ENCODE measurements around the gene PGA3. TPM values are rescaled to one million over a fixed set of nuclear protein-coding genes. Genes with fewer than 3 reads are reported as not detected.
"Not testable (repeated sequence)": the region's sequence is repeated elsewhere in the genome, so short reads cannot be mapped to it uniquely, and the experiment has no call there.

Gene PGA3
- total and polyA plus RNA-seq, 10 donors: 0.33 to 2.6 (median 0.61) TPM; not detected in 3

GRCh38 chr11:61195719-61196118 is 7.6 kb upstream of the PGA3 start:
- WGBS, 5 donors: 83 to 89% (median 85%) methylated on average over 7 of the region's 7 CpGs
- no peak overlapping the region for H3K27ac ChIP-seq
- DNase-seq: no peak
- H3K27me3 ChIP-seq (replicated peaks in 1 of 7): peaks cover 0 to 12% (median 0%) of the 10 kb centered on the region in 7 donors
- intact Hi-C loops (cut with DNase I; ENCODE audit: low total_unique reads): no loop called here
- H3K36me3 ChIP-seq: no peaks in the 10 kb centered on the region
- H3K9me3 ChIP-seq: peaks cover 0 to 10% (median 2%) of the 10 kb centered on the region in 8 donors
- no peak for TF ChIP-seq POLR2AphosphoS5 (IDR thresholded peaks at IDR 0.05)
- TF ChIP-seq CTCF (IDR thresholded peaks at IDR 0.05 in 8 of 11, conservative IDR thresholded peaks at IDR 0.05 in 3 of 11): no peak
- no peak for TF ChIP-seq POLR2A (IDR thresholded peaks at IDR 0.05)
- no peak overlapping the region for H3K4me3 ChIP-seq
- no peaks in the 10 kb centered on the region for H3K4me1 ChIP-seq

- Histone ChIP-seq H3K4me3 (no peak overlapping the region), H3K9me3 (peaks cover 0 to 10% (median 2%) of the 10 kb centered on the region in 8 donors), H3K4me1 (peaks cover 0 to 5% (median 0%) of the 10 kb centered on the region in 6 donors), H3K27ac (no peak overlapping the region), H3K36me3 (no peaks in the 10 kb centered on the region), H3K27me3 (replicated peaks in 1 of 7) (peaks cover 0 to 12% (median 0%) of the 10 kb centered on the region in 7 donors)
- no peak for TF ChIP-seq CTCF (IDR thresholded peaks at IDR 0.05 in 8 of 11, conservative IDR thresholded peaks at IDR 0.05 in 3 of 11)
- TF ChIP-seq POLR2AphosphoS5 (IDR thresholded peaks at IDR 0.05): no peak
- no peak for TF ChIP-seq POLR2A (IDR thresholded peaks at IDR 0.05)
- WGBS, 5 donors: 79 to 89% (median 85%) methylated on average over 5 to 6 of the region's 6 CpGs
- intact Hi-C loops (cut with DNase I; ENCODE audit: low total_unique reads): no loop called here
- DNase-seq: no peak
These were observed 5.0 kb upstream of the PGA3 start for GRCh38 chr11:61198361-61198760.

GRCh38 chr11:61198948-61199523 is 4.3 kb upstream of the PGA3 start:
- Histone ChIP-seq H3K4me3 (no peak overlapping the region), H3K36me3 (no peaks in the 10 kb centered on the region), H3K4me1 (peaks cover 0 to 7% (median 0%) of the 10 kb centered on the region in 6 donors), H3K27me3 (replicated peaks in 1 of 7) (peaks cover 0 to 7% (median 0%) of the 10 kb centered on the region in 7 donors), H3K9me3 (peaks cover 0 to 10% (median 2%) of the 10 kb centered on the region in 8 donors), H3K27ac (no peak overlapping the region)
- DNase-seq: no peak
- intact Hi-C loops (cut with DNase I; ENCODE audit: low total_unique reads): no loop called here
- TF ChIP-seq CTCF (IDR thresholded peaks at IDR 0.05 in 8 of 11, conservative IDR thresholded peaks at IDR 0.05 in 3 of 11): no peak
- no peak for TF ChIP-seq POLR2A (IDR thresholded peaks at IDR 0.05)
- TF ChIP-seq POLR2AphosphoS5 (IDR thresholded peaks at IDR 0.05): no peak
- 80 to 88% (median 87%) methylated on average over 4 of the region's 4 CpGs for WGBS, 5 donors

- WGBS, 5 donors: 92 to 96% (median 93%) methylated on average over 14 of the region's 14 CpGs
- no peaks in the 10 kb centered on the region for H3K27me3 ChIP-seq (replicated peaks in 1 of 7)
These were observed 1.8 kb upstream of the PGA3 start for GRCh38 chr11:61201476-61201875.

GRCh38 chr11:61203873-61204272 is 558 bp downstream of the PGA3 start:
- H3K9me3 ChIP-seq; H3K4me3 ChIP-seq; DNase-seq; H3K27me3 ChIP-seq (replicated peaks in 1 of 7); H3K27ac ChIP-seq; H3K36me3 ChIP-seq; intact Hi-C loops (cut with DNase I; ENCODE audit: low total_unique reads): not testable (repeated sequence)
- WGBS, 5 donors: no CpG with 5 or more reads among the region's 5 CpGs
- H3K4me1 ChIP-seq: peaks cover 0 to 11% (median 0%) of the 10 kb centered on the region in 6 donors

More at GRCh38 chr11:61201476-61201875, 1.8 kb upstream of the PGA3 start:
- Histone ChIP-seq H3K36me3 (no peaks in the 10 kb centered on the region), H3K9me3 (peaks cover 0 to 10% (median 2%) of the 10 kb centered on the region in 8 donors), H3K4me1 (peaks cover 0 to 11% (median 0%) of the 10 kb centered on the region in 6 donors), H3K27ac (no peak overlapping the region), H3K4me3 (no peak overlapping the region)
- intact Hi-C loops (cut with DNase I; ENCODE audit: low total_unique reads): no loop called here
- no peak for TF ChIP-seq POLR2AphosphoS5 (IDR thresholded peaks at IDR 0.05)
- TF ChIP-seq POLR2A (IDR thresholded peaks at IDR 0.05): no peak
- TF ChIP-seq CTCF (IDR thresholded peaks at IDR 0.05 in 8 of 11, conservative IDR thresholded peaks at IDR 0.05 in 3 of 11): no peak
- no peak for DNase-seq

- H3K4me3 ChIP-seq; DNase-seq; H3K27ac ChIP-seq; H3K27me3 ChIP-seq (replicated peaks in 1 of 7); intact Hi-C loops (cut with DNase I; ENCODE audit: low total_unique reads); H3K36me3 ChIP-seq; H3K9me3 ChIP-seq: not testable (repeated sequence)
- 84 to 90% (median 89%) methylated on average over 14 of the region's 14 CpGs for WGBS, 5 donors
- peaks cover 0 to 11% (median 0%) of the 10 kb centered on the region in 6 donors for H3K4me1 ChIP-seq
These were observed 1.3 kb downstream of the PGA3 start for GRCh38 chr11:61204502-61205059.

Measured in spleen (tissue), 11 donors.